Activated CD8-positive, alpha-beta memory T cell treated with anti-CD3 and anti-CD28 coated beads, Interleukin-2, amount 50 U/mL, for 48 hours (primary cell): ENCODE results near the gene EHMT1.
"Not testable (repeated sequence)": the region's sequence is repeated elsewhere in the genome, so short reads cannot be mapped to it uniquely, and the experiment has no call there.

Experiments used
- DNase-seq: peaks from one replicate; pipeline ENCODE4 v3.0.0-alpha.2; 2020

EHMT1 gene

DNA sequence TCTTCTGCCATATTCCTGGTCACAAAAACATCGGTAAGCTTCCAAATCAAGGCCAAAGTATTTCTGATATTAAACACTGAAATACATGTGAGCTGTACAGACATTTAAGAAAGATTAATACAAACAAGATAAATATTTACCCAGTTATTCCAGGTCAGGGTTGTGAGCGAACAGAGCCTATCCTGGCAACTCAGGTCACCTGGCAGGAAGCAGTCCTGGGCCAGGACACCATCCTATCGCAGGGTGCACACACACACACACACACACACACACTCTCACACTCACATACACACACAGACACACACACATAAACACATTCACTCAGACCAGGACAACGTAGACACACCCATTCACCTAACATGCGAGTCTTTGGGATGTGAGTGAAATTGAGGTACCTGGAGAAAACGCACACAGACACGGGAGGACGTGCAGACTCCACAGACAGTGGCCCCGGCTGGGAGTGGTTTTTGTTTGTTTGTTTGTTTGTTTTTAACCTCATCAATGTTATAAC lies 176.4 kb downstream of the EHMT1 start:
- DNase-seq = no peak

- no peak for DNase-seq
Measured at GRCh38 chr9:137797206-137798120, 178.7 kb downstream of the EHMT1 start.

- no peak for DNase-seq
Measured at GRCh38 chr9:137798142-137798541, 179.3 kb downstream of the EHMT1 start.

DNA sequence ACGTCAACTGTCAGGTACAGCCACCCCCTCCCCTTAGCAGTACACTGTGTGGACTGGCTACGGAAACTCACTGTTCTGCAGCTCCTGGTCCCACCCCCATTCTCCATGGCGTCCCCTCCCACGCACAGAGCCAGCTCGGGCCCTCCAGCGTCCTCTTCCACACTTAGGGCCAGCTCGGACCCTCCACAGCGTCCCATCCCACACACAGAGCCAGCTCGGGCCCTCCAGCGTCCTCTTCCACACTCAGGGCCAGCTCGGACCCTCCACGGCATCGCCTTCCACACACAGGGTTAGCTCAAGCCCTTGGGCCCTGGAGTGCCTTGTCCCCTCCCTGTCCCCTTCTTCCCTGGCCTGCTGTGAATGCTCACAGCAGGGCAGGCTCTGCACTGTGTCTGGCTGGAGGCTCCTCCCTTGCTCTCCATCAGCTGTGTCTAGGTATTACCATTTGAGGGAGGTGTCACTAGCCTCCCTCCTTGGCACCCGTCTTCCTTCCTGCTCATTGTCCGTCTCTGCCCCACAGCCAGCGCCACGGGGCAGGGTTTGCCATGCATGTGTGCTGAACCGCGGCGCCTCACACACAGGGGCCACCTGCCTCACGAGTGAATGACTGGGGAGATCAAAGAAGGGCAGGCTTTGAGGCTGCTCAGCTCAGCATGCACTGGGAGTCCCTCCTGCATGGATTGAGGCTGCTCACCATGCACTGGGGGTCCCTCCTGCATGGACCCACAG lies 180.3 kb downstream of the EHMT1 start:
- DNase-seq = no peak

GRCh38 chr9:137799630-137799983 lies 180.8 kb downstream of the EHMT1 start:
- DNase-seq = no peak

DNA sequence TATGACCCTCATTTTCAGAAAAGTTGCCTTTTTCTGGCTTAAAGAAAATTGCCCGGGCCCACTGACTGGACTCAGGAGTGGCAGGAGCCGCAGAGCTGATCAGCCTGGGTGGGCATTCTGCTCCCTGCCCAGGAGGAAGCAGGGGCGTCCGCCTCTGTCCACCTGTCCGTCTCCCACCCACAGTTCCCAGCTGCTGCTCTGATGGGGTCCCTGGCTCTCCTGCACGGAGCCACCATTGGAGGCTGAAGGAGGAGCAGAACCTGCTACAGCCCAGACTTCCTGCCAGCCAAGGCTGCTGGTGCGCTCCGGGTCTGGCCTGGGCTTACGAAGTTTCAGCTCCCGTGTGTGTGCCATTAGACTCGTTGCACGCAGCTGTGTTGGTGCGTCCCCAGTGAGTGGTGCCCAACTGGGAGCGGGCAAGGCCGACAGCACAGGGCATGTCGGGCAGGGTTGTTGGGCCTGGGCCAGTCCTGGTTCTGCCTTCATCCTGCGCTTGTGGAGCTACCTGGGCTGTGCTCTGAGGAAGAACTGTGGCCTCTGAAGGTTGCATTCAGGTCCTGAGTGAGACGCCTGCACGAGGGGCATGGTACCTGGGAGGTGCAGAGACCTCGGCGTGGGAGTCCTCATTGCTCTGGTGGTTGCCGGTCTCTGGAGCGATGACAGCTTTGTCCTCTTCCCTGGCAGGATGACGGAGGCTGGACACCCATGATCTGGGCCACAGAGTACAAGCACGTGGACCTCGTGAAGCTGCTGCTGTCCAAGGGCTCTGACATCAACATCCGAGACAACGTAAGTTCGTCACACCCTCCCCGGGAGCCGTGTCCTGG lies 181.6 kb downstream of the EHMT1 start:
- DNase-seq = no peak

DNA sequence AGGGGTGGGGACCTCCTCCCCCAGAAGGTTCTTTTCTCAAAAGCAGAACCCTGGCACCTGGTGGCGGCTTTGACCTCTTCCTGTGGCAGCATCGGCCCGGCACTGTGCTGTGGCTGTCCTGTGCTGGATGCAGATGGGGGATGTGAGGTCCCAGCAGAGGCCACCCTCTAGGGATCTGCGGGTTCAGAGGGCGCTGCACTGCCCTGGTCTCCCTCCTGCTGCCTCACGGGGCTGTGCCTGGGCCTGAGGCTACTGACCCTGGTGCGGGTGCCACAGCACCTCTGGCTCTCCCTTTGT lies 182.2 kb downstream of the EHMT1 start:
- DNase-seq = no peak

GRCh38 chr9:137802021-137802420 lies 183.2 kb downstream of the EHMT1 start:
- DNase-seq = no peak

DNA sequence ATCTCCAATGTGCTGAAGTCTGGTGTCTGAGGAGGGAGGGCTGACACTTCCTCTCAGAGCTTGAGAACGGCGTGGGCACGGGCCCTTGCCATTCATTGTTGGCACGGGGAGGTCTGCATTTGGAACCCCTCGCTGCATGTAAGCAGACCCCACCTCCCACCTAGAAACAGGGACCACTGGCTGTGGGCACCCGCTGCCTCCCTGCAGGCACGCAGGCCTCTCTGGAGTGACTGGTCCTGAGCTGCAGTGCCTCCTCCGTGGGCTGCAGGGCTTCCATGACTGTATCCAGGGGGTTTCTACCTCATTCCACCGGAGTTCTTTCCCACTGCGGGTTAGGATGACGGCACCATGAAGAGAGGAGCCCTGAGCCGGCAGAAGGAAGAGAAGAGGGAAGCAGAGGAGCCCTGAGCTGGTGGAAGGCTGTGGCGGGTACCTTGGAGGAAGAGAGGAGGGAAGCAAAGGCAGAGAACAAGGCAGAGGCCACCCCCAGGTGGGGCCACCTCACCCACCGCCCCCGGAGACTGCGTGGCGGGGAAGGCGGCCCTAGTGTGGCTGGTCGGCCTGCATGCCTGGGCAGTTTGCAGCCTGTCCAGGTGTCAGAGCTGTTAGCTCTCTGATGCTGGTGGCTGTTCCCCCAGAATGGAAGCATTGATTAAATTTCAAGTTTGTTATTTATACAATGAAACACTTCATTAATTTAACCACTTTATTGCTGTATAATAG lies 183.9 kb downstream of the EHMT1 start:
- no peak for DNase-seq

- DNase-seq = no peak
Measured at GRCh38 chr9:137804908-137805630, 186.3 kb downstream of the EHMT1 start.

- no peak for DNase-seq
Measured at GRCh38 chr9:137807721-137808703, 189.2 kb downstream of the EHMT1 start.

DNA sequence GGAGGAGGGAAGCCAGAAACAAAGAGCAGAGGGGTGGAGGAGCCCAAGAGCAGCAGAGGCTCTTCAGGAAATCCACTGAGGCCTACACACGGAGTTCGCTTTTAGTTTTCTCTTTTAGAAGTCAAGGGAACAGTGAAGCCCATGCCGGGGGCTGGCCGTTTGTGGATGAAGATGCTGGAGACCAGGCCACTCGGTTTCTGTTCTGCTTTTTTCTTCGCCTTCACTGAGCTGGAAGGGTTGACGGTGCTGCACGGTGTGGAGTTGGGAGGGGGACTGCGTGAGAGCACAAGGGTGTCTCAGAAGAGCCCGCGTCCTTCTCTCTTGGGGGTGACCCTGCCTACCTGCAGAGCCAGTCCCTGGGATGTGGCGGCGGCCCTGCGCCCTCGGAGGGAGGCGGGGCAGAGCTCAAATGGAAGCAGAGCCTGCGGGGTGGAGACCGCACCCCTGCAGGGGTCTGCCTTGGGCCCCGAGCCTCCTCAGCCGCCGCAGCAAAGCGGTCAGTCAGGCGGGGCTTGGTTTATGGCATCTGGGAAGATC lies 190.3 kb downstream of the EHMT1 start:
- DNase-seq = no peak

- not testable (repeated sequence) for DNase-seq
Measured at GRCh38 chr9:137809726-137810450, 191.1 kb downstream of the EHMT1 start.

GRCh38 chr9:137811283-137811870 lies 192.6 kb downstream of the EHMT1 start:
- DNase-seq = no peak

DNA sequence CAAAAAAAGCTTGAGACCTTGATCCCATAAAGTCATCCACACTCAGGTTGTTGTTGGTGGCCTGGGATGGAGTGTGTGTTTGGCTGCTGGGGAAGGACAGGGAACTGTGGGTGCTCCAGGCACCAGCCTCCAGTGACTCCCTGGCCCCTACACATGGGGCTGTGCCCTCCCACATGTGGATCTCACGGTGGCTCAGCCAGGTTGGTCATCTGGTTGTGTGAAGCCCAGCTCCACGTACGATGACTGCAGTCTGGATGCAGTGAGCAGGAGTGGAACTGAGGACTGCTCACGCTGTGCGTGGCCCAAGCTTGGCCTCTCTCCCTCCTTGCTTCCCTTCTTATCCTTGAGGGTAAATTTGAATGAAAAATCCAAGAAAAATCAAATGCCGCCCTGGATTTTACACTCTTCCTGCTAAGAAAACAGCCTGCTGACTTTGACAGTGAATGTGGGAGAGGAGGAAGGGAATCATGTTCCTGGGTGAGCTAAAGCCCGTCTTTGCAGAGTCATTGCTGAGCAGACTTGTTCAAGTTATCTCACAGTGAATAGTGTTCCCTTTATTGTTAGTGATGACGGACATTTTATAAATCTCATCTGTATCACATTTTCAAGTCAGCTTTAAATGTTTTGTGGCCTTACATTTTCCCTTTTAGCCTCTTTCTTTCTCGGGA lies 193.7 kb downstream of the EHMT1 start:
- DNase-seq = no peak

DNA sequence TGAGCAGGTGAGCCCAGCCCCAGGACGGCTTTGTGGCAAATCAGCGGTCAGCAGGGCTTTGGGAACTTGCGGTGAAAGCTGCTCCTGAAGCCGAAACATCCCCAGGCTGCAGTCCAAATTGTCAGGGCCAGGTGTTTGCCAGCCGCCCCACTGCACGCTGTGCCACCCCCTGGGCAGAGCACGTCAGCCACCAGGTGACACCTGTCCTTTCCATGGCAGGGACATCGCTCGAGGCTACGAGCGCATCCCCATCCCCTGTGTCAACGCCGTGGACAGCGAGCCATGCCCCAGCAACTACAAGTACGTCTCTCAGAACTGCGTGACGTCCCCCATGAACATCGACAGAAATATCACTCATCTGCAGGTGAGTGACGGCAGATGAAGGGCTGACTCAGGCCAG lies 194.4 kb downstream of the EHMT1 start:
- no peak for DNase-seq

DNA sequence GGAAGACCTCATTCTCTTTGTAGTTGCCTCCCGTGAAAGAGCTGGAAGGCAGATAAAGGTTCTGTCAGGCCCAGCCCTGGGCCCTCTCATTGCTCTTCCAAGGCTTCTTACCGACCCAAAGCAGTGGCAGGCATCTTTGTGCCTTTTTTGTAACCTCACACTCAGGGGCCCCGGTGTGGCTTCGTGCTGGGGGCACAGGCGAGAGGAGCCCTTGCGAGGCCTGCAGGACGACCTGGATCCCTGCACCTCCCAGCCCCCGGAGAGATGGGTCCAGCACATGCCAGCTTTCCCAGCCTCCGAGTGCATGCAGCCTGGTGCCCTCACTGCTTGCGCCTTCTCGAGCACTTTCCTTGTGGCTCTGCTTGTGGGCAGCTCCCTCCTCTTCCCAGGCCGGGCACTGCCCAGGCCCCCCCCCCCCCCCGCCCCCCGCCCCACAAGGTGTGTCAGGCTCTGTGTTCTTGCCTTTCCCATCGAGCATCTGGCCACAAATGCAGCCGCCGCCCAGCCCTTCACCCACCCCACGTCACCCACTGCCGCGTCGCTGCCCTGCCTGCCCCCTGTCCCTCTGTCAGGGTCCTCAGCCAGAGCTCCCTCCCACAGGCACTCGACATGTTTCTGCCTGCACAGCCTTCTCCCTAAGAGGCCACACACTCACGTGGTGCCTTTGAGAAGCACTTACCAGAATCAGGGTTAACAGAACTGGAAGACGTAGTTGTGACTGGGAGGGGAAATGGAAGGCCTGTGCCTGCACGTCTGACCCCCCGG lies 195.0 kb downstream of the EHMT1 start:
- DNase-seq = no peak

GRCh38 chr9:137814436-137814835 lies 195.6 kb downstream of the EHMT1 start:
- DNase-seq = no peak
